G401.6 (cell line): ENCODE data around the gene KIF11.
A peak's percentile ranks its signal among the peaks of the same experiment; 100 is the strongest.
"Not testable (repeated sequence)": the region's sequence is repeated elsewhere in the genome, so short reads cannot be mapped to it uniquely, and the experiment has no call there.

Experiments
- FAIRE-seq: peaks from 2 replicates; lab custom pipeline; 2012; peaks lifted over from hg19 to GRCh38; lab: Jason Lieb, UNC

Gene KIF11

GRCh38 chr10:92592761-92593618 is at the start of gene KIF11:
KIF11 (plus strand) TSS chr10:92593130; CDS start chr10:92593376, 246 bp downstream.
- FAIRE-seq, result peak; percentile 97

- FAIRE-seq, result no peak
Observed at GRCh38 chr10:92544296-92544695, 48.6 kb upstream of the KIF11 start.

DNA sequence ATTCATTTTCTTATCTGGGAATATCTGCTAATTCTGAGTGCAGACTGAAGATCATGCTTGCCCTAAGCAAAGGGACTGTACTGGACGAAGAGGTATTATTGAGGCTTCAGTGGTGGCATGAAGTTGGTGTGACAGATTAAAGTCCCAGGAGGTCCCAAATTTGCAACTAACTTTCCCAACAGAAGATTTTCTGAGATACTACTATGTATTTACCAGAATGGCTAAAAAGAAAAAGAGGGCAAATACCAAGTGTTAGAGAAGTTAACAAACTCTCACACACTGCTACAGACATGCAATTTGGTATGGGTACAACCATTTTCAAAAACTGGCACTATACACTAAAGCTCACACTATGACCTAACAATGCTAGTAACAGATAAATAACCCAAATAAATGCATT is 47.4 kb upstream of the KIF11 start:
- no peak for FAIRE-seq

GRCh38 chr10:92547676-92548075 is 45.3 kb upstream of the KIF11 start:
- FAIRE-seq, result no peak

DNA sequence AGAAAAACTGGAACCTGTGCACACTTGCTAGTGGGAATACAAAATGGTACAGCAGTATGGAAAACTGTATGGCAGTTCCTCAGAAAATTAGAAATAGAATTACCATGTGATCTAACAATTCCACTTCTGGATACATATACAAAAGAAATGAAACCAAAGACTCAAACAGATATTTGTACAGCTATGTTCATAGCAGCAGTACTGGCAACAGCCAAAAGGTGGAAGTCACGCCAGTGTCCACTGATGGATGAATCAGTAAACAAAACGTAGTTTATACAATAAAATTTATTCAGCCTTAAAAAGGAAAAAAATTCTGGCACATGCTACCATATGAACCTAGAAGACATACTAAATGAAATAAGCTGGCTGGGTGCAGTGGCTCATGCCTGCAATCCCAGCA is 42.0 kb upstream of the KIF11 start:
- no peak for FAIRE-seq

DNA sequence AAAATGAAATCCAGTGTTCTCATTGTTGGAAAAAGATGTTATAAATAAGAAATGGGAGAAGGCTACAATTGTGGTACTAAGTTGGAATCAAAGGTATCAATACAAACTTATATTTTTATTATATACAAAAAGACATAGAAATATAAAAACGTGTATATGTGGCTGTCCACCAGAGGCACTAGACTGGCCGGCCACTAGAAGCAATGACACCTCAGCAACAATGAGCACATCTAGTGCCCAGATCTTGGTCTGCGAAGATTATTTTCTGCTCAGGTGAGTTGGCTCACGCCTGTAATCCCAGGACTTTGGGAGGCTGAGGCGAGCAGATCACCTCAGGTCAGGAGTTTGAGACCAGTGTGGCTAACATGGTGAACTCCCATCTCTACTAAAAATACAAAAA is 40.6 kb upstream of the KIF11 start:
- FAIRE-seq, result no peak

- no peak for FAIRE-seq
Observed at GRCh38 chr10:92553959-92554358, 39.0 kb upstream of the KIF11 start.

DNA sequence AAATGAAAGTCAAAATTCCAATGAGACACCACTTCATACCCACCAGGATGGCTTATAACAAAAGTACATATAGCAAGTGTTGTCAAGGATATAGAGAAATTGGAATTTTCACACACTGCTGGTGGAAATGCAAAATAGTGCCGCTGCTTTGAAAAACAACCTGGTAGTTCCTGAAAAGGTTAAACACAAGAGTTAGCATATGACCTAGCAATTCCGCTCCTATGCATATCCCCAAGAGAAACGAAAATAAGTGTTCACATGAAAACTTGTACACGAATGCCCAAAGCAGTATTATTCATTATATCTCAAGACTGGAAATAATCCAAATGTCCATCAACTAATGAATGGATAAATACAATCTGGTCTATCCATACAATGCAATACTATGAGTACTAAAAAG is 33.9 kb upstream of the KIF11 start:
- FAIRE-seq, result no peak

DNA sequence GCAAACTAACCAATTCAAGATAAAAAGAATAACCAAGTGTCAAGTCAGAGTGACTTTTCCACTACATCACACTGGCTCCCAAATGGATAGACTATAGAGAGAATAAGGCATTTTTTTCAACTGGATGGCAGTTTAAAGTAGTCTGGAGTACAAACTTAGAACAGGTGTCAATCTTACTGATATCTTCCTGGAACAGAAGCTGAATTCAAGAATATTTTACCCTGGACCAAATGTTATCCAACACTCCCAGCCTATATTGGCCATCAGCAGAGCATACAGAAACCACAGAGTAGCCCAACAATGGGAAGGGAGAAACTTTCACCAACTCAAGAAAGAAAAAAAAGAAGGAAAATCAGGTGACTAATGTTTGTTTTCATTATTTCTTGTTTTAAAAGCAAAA is 30.5 kb upstream of the KIF11 start:
- FAIRE-seq, result no peak

- no peak for FAIRE-seq
Observed at GRCh38 chr10:92567952-92568600, 24.9 kb upstream of the KIF11 start.

DNA sequence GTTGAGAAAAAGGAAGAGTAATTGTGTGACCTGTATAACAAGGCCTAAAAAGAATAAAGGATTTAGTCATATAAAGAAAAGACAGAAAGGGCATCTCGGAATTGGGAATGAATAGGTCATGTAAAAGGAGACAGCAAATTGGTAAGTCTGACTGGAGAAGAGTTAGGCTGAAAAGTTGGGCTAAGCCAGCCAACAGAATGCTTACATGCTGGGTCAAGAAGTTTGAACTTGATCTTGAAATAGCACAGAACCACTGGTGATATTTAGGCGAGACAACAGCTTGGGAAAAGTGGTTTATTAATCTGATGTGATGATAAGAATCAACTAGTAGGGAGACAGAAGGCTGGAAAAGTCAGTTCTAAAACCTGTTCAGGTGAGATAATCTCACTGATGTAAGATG is 23.9 kb upstream of the KIF11 start:
- FAIRE-seq, result no peak

DNA sequence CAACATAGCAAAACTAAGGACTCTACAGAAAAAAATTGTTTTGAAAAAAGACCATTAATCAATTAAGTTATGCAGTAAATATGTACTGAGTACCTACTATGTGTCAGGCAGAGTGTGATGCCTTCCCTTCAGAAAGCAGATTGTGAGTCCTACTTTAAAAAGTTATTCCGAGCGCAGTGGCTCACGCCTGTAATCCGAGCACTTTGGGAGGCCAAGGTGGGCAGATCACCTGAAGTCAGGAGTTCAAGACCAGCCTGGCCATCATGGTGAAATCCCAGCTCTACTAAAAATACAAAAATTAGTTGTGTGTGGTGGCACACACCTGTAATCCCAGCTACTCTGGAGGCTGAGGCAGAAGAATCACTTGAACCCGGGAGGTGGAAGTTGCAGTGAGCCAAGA is 23.3 kb upstream of the KIF11 start:
- FAIRE-seq, result not testable (repeated sequence)

- FAIRE-seq, result no peak
Observed at GRCh38 chr10:92571649-92572048, 21.3 kb upstream of the KIF11 start.

GRCh38 chr10:92572362-92573090 is 20.4 kb upstream of the KIF11 start:
- no peak for FAIRE-seq

- FAIRE-seq, result no peak
Observed at GRCh38 chr10:92573091-92573797, 19.7 kb upstream of the KIF11 start.

DNA sequence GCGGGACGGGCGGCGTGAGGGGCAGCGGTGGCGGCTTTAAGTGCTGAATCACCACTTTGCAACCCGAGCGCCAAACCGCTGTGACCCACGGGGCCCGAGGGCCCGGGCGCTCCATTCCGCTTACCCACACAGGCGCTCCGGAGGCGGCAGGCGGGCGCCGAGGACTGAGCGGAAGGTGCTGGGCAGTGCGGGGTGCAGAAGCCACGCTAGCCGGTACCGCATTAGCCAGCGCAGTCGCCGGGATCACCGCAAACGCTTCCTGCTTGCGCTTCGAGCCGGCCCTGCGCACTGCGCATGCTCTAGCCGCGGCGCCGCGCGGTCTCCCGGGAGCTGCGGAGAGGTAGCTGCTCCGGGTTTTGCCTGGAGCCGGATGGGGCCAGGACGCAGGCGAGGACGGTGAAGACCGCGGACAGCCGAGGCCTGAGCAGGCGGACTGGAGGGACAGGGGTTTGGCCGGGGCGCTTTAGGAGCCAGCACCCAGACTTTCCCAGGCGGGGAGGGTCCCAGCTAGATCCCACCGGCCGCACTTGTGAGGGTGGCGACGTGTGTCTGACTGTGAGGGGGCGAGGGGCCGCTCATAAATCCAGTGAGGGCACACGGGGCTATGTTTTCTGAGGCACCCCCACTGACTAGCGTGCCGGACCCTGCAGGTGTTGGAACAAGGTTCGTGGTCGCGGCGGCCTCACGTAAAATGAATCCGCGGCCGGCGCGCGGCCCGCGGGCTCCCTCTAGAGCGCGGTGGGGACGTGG is 19.0 kb upstream of the KIF11 start, which contains the start of gene IDE:
IDE (minus strand) TSS at position 296 of the 750 bp plus-strand sequence; CDS start at position 222, 74 bp downstream.
- no peak for FAIRE-seq

DNA sequence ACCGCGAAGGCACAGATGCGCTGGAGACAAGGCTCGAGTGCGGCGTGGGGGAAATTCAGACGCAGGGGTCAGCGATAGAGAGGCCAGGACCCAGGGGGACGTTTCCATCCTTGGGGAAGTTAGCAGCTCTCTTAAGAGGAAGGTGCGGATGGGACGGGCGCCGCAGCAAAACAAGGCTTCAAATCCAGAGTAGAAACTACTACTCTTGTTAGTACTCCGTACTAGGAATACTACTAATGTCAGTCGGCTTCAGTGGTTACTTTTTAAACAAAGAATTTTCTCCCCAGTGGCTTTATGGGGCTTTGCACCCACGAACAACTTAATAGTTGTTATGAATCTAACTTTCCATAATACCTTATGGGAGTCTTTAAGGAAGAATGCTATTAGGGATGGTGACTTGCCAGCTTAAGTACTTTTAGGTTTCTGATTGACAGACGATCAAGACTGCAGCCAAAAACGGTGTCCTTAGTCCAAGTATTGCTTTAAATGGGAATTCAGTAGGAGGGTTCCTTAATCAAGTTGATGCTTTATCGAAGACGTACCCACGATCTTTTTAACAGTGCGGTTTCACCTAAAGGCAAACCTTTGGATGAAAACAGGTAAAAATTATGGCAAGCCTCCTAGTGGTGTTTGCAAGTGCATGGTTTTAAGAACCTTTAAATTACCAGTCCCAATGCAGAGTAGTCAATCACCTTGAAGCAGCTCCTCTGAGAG is 18.2 kb upstream of the KIF11 start:
- peak; percentile 54 for FAIRE-seq

GRCh38 chr10:92575961-92576360 is 17.0 kb upstream of the KIF11 start:
- FAIRE-seq, result no peak

- not testable (repeated sequence) for FAIRE-seq
Observed at GRCh38 chr10:92582347-92582746, 10.6 kb upstream of the KIF11 start.

- peak; percentile 73 for FAIRE-seq
Observed at GRCh38 chr10:92590623-92591549, 2.0 kb upstream of the KIF11 start.
